PFSK-1 (cell line): Measurements from ENCODE around the gene PTPRQ.

Source experiments
- FOXP2 ChIP-seq: optimal IDR thresholded peaks from 2 replicates; pipeline ENCODE3; 2011; ENCODE audit warnings: borderline replicate concordance, control low read depth, inconsistent platforms; ENCODE audit not compliant: insufficient read depth; ENCODE audit errors: extremely low read length, extremely low read depth
- POLR2AphosphoS5 ChIP-seq: IDR thresholded peaks from 2 replicates; pipeline ENCODE4 v1.6.1; 2012; ENCODE audit warnings: low read depth, mild to moderate bottlenecking, control low read depth, low read length, moderate library complexity
- SIN3A ChIP-seq: IDR thresholded peaks from 2 replicates; pipeline ENCODE4 v1.6.1; 2012; ENCODE audit warnings: mild to moderate bottlenecking, low read length, moderate library complexity, borderline replicate concordance; ENCODE audit not compliant: insufficient read depth
- TAF1 ChIP-seq: IDR thresholded peaks from 2 replicates; pipeline ENCODE4 v1.6.1; 2012; ENCODE audit warnings: low read length, control low read depth, borderline replicate concordance; ENCODE audit not compliant: insufficient read depth
- TF ChIP-seq, protein P1 (sequence below), 2 experiments: IDR thresholded peaks; 2 replicates each; pipeline versions ENCODE4 v1.6.1 to v1.8.0; 2011 to 2012; ENCODE audit warnings: low read depth in 2 of 2, low read length in 2 of 2, control low read depth in 1 of 2, inconsistent platforms in 1 of 2, mild to moderate bottlenecking in 1 of 2, moderate library complexity in 1 of 2; ENCODE audit not compliant: insufficient read depth in 1 of 2

DNA sequence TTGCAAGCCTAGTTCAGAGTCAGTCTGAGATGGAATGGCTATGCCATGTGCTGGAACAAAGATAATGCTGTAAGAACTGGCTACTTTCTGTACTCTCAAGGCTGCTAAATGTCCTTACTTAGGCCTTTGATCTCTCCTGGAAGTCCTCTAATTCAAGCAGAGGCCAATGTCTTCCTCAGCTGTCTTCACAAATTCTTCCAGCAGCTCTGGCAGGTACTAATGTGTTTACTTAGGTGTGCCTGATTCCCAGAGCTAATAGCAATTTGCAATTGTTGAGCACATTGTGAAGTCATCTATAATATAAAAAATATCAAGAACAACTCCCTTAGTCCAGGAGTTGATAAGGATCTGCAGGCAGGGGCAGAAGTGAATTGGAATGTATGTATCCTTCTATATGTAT lies 268.8 kb downstream of the PTPRQ start:
- no peak for TF ChIP-seq POLR2AphosphoS5
- TF ChIP-seq SIN3A: no peak
- TF ChIP-seq, protein P1, sequence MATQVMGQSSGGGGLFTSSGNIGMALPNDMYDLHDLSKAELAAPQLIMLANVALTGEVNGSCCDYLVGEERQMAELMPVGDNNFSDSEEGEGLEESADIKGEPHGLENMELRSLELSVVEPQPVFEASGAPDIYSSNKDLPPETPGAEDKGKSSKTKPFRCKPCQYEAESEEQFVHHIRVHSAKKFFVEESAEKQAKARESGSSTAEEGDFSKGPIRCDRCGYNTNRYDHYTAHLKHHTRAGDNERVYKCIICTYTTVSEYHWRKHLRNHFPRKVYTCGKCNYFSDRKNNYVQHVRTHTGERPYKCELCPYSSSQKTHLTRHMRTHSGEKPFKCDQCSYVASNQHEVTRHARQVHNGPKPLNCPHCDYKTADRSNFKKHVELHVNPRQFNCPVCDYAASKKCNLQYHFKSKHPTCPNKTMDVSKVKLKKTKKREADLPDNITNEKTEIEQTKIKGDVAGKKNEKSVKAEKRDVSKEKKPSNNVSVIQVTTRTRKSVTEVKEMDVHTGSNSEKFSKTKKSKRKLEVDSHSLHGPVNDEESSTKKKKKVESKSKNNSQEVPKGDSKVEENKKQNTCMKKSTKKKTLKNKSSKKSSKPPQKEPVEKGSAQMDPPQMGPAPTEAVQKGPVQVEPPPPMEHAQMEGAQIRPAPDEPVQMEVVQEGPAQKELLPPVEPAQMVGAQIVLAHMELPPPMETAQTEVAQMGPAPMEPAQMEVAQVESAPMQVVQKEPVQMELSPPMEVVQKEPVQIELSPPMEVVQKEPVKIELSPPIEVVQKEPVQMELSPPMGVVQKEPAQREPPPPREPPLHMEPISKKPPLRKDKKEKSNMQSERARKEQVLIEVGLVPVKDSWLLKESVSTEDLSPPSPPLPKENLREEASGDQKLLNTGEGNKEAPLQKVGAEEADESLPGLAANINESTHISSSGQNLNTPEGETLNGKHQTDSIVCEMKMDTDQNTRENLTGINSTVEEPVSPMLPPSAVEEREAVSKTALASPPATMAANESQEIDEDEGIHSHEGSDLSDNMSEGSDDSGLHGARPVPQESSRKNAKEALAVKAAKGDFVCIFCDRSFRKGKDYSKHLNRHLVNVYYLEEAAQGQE (IDR thresholded peaks at IDR 0.05; ENCODE audit: insufficient read depth in 1 of 2, low read depth in 2 of 2, low read length in 2 of 2): no peak
- TF ChIP-seq TAF1: no peak
- no peak for TF ChIP-seq FOXP2
